GM19452 (cell line): Measurements from ENCODE around the gene NCKAP5.
"Not testable (repeated sequence)": the region's sequence is repeated elsewhere in the genome, so short reads cannot be mapped to it uniquely, and the experiment has no call there.

ENCODE experiments used
- ATAC-seq: cut with Tn5 transposase; IDR thresholded peaks from one replicate; pipeline ENCODE4 v1.9.1; 2021; ENCODE audit not compliant: unreplicated experiment

Gene NCKAP5

DNA sequence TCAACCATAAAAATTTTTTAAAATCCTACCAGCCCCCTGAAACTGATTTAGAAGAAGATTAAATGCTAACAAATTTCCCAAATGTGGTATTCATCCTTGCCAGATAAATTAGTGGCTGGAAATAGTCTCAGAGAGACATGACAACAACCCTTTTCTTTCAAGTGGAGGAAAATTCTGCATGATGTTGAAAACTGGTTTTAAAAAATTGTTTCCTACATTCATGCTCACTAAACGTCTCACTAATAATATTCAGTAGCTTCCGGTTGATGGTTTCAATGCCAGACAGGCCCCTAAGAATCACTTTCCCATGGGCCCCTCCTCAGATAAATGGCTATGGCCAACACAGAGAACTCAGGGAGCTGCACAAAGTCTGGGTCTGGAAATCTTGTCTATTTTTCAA lies 43.2 kb downstream of the NCKAP5 start:
- no peak for ATAC-seq

DNA sequence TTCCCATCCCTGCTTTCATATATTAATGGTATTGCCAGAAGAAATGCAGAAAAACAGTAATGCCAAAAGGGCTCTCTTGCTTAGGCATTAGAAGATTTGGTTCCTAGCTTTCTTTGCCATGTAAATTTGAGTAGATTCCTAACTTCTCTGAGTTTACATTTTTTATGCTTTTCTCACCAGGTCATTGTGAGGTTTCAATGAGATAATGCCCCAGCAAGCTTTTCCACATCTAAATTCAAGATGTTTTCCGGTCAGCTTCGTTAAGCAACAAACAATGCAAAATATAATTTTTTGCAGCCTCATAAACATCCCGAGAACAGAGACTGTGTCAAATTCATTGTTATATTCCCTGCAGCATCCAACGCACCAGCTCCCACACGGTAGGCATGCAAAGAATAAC lies 44.9 kb downstream of the NCKAP5 start:
- ATAC-seq, result no peak

DNA sequence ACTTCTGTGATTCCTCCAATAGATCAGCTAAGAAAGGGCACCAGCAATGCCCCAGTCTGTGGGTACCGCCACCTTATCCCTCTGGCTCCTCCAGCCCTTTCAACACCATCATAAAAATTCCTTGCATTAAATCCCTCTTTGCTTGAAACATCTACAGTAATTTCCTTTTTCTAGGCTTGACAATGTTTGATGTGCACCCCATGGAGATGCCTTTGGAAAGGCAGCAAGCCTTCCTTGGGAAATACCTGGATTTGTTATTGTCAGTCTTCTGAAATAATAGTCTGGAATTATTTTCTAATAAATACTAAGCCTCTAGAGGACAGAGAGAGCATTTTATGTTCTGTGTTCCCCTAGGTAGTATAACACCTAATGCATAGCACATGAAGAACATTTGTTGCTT lies 46.1 kb downstream of the NCKAP5 start:
- no peak for ATAC-seq

DNA sequence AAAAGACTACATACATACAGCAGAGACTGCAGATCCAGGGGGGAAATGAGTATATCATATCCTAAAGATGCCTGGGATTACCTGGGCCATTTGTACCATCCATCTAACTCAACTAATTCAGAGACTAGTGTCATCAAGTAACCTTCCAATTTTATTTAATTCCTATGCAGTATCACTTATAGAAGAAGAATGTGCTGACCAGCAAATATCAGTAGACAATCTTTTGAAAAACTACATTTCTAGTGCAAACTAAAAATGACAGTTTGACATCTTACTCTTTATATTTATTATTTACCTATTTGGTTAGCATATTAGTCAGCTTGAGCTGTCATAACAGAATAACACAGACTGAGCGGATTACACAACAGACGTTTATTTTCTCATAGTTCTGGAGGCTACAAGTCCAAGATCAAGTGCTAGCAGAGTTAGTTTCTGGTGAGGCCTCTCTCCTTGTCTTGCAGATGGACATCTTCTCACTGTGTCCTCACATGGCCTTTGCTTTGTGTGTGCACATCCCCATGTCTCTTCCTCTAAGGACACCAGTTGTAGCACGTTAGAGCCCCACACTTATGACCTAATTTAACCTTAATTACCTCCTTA lies 47.0 kb downstream of the NCKAP5 start:
- ATAC-seq, result no peak

DNA sequence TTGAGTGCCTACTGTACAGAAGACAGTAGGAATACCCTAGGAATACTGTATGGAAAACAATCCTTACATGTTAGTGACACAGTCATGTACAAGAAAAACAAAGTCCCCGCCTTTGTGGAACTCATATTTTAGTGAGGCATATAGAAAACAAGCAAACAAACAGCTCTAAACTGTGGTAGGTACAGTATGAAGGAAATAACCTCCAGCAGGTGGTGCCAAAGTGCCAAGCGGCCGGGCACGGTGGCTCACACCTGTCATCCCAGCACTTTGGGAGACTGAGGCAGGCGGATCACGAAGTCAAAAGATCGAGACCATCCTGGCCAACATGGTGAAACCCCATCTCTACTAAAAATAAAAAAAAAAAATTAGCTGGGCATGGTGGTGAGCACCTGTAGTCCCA lies 48.6 kb downstream of the NCKAP5 start:
- not testable (repeated sequence) for ATAC-seq

DNA sequence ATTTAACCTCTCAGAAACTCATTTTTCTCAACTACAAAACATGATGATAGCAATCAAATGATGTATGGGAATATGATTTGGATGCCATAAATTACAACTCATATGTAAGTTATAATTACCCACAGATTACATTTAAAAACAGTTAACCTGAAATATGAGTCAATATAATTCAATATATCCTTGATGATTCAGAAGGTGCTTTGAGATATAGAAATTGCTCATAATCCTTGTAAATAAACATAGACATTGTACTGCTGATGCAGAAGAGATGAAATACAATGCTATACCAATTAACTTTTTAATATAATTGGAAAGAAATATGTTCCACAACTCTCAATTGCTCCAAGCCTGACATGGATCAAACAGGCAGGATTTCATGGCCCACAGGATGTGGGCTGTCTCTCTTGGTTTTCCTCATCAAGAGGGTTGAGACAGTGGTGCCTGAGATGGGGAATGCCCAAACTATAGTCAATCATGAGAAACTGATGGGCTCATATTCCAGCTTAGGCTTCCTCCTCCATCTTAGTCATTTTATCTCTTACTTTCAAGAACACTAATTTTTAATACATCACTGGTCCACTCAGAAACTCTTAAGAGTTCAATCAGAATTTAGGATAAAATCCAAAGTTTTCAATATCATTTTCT lies 49.4 kb downstream of the NCKAP5 start:
- no peak for ATAC-seq

DNA sequence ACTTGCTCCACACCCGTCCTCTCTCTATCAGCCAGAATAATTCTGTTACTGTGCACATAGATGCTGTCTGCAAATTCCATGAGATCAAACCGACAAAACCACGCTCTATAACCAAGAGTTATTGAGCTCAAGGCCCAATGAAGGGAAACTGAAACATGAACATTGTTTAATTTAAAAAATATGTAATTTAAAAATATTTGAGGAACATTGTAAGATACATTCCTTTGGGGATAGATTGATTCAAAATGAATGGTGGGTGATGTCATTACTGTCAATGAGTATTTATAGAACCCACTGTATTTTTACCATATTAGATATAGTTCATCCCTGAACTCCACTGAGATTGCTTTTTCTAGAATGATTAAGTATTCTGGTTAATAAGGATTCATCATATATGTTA lies 50.4 kb downstream of the NCKAP5 start:
- ATAC-seq, result no peak

DNA sequence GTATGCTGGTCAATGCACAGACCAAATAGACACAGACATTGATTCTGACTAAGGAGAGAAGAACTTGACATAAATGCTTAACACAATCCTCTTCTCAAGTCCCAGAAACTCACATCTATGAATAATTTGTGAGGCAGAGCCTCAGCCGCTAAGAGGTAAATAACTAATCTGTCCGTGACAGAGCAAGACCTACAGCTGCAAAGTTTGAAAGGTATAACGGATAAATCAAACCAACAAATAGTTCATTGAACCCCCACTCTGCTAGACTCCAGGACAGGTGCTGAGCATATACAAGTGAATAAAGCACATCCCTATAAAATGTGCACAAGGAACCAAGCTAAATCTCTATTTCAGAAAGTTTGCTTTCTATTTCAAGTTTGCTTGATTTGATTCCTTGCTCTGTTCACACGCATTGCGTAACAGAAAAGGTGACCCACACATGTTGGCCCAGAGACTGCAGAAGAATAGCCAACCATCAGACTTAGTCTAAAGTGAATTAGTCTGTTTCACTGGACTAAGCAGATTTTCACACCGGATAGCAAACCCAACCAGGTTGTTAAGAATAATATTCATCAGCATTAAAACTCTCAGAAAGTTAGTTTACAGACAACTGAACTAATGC lies 51.7 kb downstream of the NCKAP5 start:
- no peak for ATAC-seq

DNA sequence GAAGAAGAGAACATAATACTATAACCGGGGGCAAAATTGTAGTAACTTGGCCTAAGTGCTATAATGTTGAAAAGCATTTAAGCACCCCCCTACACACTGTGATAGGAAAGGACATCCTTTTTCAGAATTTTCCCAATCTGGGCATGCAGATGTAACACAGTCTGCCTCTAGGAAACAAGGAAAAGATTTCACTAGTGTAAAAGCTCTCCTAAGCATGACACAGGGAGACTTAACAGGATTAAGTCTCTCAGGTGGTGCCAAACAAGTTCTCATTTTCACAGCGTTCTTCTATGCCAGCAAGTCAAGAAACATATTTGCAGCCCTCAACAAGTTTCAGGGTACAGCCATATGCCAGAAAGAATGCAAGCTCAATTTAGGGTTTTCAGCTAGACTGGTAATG lies 53.0 kb downstream of the NCKAP5 start:
- no peak for ATAC-seq

DNA sequence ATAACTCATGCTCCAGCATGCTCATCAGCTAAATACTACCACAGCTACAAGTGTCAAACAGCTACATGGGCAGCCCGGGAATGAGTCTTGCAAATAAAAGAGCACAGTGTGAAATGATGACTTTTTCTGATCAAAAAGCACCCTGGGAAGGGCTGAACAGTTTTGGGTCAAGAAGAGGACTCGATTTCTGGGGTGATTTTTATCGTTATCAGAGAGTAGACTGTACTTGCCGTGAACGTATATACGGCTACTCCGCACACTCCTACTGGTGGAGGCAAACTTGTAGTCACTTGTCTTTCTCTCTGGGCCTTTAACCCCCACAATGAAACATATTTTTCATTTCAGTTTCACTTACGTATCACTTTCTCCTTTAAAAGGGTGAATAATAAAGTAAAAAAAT lies 54.4 kb downstream of the NCKAP5 start:
- ATAC-seq, result no peak

DNA sequence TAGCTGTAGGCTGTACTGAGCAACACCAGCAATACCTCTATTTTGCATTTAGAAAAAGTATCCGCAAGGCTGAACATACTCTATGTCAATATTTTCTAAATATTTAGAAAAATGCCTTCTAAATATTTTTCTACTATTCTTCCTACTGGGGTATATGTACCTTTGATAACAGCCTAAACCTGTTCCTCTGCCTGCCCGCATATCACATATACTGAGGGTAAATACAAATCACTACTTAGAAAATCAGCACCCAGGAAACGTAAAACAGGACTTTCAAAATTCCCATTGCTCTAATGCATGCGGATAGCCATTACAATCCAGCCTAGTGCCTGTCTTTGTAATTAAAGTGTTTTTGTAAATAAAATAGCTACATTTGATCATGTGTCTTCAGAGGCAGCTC lies 56.1 kb downstream of the NCKAP5 start:
- no peak for ATAC-seq

DNA sequence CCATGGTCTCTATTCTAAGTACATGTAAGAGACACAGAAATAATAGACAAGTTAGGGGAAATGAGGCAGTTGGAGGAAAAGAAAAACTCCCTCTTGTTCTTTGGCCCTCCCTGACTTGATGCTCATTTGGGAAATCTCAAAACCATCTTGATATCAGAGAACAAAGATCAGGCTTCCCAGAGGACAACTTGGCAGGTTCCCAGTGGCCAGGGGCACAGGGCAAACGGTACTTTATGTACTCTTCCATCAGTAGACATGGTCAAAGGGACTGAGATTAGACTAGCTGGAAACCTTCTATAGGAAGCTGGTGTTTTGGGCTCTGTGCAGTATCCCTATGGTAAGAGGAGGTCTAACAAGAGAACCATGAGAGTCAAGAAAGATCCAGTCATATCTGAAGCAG lies 56.6 kb downstream of the NCKAP5 start:
- no peak for ATAC-seq

DNA sequence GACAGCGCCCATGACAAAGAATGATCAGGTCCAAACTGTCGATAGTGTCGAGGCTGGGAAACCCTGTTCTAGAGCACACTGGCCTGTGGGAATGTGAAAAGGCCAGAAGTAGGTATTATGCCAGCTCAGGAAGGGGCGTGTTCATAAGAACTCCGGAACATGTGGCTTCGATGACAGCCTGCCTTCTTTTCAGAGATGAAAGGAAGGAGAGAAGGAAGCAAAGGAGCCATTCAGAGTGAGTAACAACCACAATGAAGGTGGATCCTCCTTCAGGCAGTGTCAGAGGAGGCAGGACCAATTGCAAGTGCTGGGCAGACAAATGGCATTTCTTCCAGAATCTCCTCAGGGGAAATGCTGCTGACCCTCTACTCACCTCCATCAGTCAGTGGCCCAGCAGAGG lies 58.5 kb downstream of the NCKAP5 start:
- no peak for ATAC-seq

DNA sequence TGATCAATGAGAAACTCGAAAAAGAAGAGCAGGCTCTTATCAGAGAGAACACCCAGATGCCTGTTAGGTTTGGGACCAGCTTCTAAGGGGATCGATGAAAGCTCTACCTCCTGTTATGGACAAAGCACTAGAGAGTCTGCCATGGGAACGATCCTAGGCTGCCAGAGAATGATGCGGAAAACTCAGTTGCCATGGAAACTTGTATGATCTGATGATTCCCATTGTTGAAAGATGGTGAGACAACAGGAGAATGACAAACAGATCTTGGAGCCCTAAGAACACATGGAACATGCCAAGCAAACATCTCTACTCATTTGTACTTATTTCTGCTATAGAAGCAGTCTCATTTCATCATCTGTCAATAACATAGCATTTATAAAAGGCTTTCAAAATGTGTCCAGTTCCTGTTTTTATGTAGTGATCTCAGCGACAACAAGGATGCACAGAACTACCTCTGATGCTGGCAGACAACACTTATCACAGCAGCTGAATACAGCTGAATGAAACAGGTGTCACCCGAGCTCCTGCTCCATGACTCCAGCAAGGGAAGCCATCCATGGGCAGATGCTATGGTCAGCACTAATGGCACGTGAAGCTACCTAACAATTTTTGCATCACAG lies 59.6 kb downstream of the NCKAP5 start:
- no peak for ATAC-seq

DNA sequence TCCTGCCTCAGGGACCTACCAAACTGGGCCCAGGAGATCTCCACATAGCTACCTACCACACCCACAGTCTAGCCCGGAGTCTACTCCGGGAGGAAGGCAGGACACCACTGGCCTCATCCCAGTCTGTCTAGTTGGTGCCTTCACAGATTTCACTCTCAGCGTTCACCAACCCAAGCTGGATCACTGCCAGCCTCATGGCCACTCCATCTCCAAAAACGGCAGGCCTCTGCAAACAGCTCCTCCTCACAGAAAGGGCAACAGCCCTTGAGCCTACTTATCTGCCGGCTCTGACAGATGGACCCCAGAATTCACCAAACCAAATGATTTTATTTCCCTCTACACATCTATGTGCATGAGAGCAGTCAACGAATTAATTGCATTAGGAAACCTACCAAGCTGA lies 61.3 kb downstream of the NCKAP5 start:
- no peak for ATAC-seq

DNA sequence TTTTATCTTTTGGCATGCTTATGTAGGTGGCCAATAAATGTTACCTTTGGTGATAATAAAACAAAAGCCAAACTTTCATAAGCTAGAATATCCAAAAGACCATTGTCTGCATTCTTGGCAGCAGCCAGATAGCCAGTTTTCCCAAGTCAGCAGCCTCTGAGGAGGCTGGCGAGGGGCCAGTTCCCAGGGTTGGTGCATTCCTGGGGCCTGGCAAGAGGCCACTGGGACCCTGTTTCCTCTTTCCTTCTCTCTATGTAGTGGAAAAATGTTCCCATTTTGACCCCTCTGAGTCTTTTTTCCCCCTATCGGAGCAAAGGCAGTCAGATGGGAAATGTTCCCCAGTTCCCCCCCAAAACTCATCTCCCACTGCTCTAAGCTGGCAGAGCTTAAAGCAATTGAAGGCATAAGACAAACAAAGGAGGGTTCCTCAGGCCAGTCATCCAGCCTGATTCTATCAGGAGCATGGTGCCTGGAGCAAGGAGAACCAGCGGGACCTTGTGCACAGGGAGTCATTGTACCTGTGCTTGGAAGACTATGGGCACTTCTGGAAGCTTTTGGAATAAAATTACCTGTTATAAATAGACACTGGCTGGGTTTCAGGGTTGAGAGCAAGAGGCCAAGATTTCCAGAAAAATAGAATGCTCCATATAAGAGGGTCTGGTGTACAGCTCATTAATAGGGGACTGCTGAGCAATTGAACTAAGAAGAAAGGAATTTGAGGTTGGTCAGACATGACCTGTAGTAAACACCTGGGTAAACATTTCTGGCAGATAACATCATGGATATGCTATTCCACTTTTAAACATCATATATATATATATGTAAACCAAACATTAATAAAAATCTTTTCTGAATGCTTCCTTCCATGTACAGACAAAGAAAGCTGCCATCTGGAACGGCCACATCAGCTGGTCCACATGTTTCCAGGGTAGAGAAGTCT lies 63.4 kb downstream of the NCKAP5 start:
- no peak for ATAC-seq

DNA sequence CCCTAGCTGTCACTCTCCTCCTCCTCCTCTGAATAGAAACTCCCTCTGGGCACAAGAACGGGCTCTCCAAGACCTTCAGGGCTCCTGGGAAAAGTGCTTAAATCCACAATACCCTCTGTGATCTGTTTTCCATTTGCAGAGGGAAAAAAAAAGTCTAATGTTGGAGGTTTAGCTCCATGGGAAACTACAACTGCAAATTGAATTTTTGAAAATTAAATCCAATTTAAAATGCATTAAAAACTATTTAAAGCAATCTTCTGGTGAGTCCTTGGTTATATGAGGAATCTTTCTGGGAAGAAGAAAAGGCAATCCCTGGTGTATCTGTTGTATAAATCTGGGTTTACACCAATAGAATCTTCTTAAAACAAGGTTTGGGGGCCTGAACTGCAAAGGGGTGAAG lies 64.3 kb downstream of the NCKAP5 start:
- no peak for ATAC-seq

DNA sequence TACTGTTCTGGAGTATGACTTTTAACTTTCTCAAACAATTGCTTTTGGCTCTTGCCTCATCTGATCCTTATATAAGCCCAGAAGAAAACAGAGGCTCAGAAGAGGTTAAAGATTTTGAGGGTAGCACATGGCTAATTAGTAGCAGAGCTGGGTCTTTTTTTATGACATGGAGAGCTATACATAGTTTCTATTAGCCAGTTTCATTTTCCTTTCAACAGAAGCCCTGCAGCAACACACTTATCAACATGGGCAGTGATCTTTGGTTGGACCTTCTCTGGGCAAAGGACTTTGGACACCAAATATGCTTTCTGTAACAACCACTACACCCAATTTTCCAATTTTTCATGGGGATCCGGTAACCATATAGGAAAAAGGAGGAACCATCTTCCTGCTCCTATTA lies 64.9 kb downstream of the NCKAP5 start:
- ATAC-seq, result peak; percentile 76

DNA sequence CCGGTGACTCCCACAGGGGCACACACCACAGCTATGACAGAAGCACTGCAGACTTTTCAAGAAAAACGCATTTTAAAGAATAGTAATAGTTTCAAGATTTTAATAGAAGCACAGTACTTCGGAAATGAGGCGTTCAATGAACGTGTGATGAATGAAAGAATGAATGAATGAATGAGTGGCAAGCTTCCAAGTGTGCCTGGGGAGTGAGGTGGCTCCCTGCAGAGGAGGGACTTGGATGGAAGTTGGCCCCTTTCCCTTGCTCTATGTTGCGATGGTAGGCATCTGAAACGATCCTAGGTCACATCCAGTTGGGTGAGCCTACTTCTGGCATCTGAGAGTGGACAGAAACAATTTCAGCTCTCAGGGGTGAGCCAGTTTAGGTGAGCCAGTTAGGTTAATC lies 65.6 kb downstream of the NCKAP5 start:
- no peak for ATAC-seq

DNA sequence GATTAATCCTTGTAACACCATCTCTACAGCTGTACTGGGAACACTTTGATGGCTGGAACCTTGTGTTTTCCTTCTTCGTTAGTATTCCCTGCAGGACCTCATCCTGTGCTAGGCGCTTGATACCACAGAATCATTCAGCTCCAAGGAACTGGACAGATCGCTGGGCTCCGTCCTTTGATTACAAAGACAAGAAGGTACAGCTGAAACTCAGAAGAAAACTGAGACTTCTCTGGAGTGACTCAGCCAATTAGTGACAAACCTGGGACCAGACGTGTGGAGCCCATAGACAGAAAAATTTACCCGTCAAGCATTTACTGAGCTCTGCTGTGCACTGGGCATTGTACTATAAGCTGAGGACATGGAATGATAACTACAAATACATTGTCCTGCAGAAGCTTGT lies 67.3 kb downstream of the NCKAP5 start:
- no peak for ATAC-seq
